Effector memory CD8-positive, alpha-beta T cell (primary cell): ENCODE data around the gene APOLD1.
"Not testable (repeated sequence)": the region's sequence is repeated elsewhere in the genome, so short reads cannot be mapped to it uniquely, and the experiment has no call there.

ENCODE experiments used
- ATAC-seq: fragments of 150-1000 bp; cut with Tn5 transposase; replicated peaks from 2 replicates; pipeline ENCODE4 v1.10.0; 2021; ENCODE audit warnings: mild to moderate bottlenecking, moderate library complexity
- DNase-seq, 3 experiments: peaks; one replicate each; pipeline ENCODE4 v3.0.0; 2021
- H3K27ac Mint-ChIP-seq, 2 donors: one replicate each; pipeline ENCODE4 v1.8.0; 2022; ENCODE audit warnings: mild to moderate bottlenecking in 2 of 2, mixed read lengths in 2 of 2, moderate library complexity in 2 of 2
- H3K27me3 Mint-ChIP-seq, 2 donors: one replicate each; pipeline ENCODE4 v1.8.0; 2022; ENCODE audit warnings: mixed read lengths in 2 of 2
- H3K36me3 Mint-ChIP-seq: one replicate; pipeline ENCODE4 v1.8.0; 2022; ENCODE audit warnings: mild to moderate bottlenecking, moderate library complexity, mixed read lengths; ENCODE audit not compliant: insufficient read depth
- H3K4me1 Mint-ChIP-seq, 2 donors: one replicate each; pipeline ENCODE4 v1.8.0; 2022; ENCODE audit warnings: low read depth in 2 of 2, mixed read lengths in 2 of 2
- H3K4me3 Mint-ChIP-seq, 2 donors: one replicate each; pipeline ENCODE4 v1.8.0; 2022; ENCODE audit warnings: mild to moderate bottlenecking in 2 of 2, mixed read lengths in 2 of 2, moderate library complexity in 2 of 2
- H3K9me3 Mint-ChIP-seq, 2 donors: one replicate each; pipeline ENCODE4 v1.8.0; 2022; ENCODE audit warnings: mixed read lengths in 2 of 2
- total RNA-seq, 9 experiments: gene quantifications; one replicate each; lab custom pipeline; 2026; lab: John Stamatoyannopoulos, UW

The APOLD1 gene
- total RNA-seq: 3.0 to 12.8 (median 4.5) reads per million in 9 experiments

GRCh38 chr12:12784911-12785814 is at the start of gene APOLD1:
Gene APOLD1, plus strand, starts transcription at chr12:12785659. Its CDS starts 33 bp downstream, at chr12:12785692.
- H3K4me1 Mint-ChIP-seq: peaks cover 7 to 11% of the 10 kb centered on the region in 2 donors
- H3K27ac Mint-ChIP-seq: peak within 1 kb of the TSS in 1 of 2 donors; percentile 72
- H3K9me3 Mint-ChIP-seq: no peaks in the 10 kb centered on the region
- peaks cover 8% of the 10 kb centered on the region for H3K36me3 Mint-ChIP-seq
- no peak for ATAC-seq
- peak within 1 kb of the TSS; percentile 85 for H3K4me3 Mint-ChIP-seq
- DNase-seq: no peak
- no peaks in the 10 kb centered on the region for H3K27me3 Mint-ChIP-seq

- H3K9me3 Mint-ChIP-seq: no peaks in the 10 kb centered on the region
- DNase-seq (peak; percentile 48 to 64 (median 53)), ATAC-seq (peak; percentile 93)
- peak overlapping the region; percentile 71 to 81 for H3K4me3 Mint-ChIP-seq
- H3K27ac Mint-ChIP-seq: peak overlapping the region; percentile 90 to 95
- peaks cover 7% of the 10 kb centered on the region for H3K36me3 Mint-ChIP-seq
- peaks cover 19 to 30% of the 10 kb centered on the region in 2 donors for H3K4me1 Mint-ChIP-seq
- no peaks in the 10 kb centered on the region for H3K27me3 Mint-ChIP-seq
These were observed 48.4 kb upstream of the APOLD1 start for GRCh38 chr12:12736759-12737676.

- not testable (repeated sequence) for H3K4me3 Mint-ChIP-seq, H3K9me3 Mint-ChIP-seq, H3K27me3 Mint-ChIP-seq, H3K36me3 Mint-ChIP-seq, ATAC-seq, DNase-seq
- peak overlapping the region in 1 of 2 donors; percentile 47 for H3K27ac Mint-ChIP-seq
- peaks cover 19 to 35% of the 10 kb centered on the region in 2 donors for H3K4me1 Mint-ChIP-seq
These were observed 47.3 kb upstream of the APOLD1 start for GRCh38 chr12:12738152-12738551.

GRCh38 chr12:12741660-12742059 is 43.8 kb upstream of the APOLD1 start:
- H3K36me3 Mint-ChIP-seq: peaks cover 6% of the 10 kb centered on the region
- H3K27ac Mint-ChIP-seq: peak overlapping the region in 1 of 2 donors; percentile 84
- no peak overlapping the region for H3K4me3 Mint-ChIP-seq
- H3K27me3 Mint-ChIP-seq: no peaks in the 10 kb centered on the region
- no peaks in the 10 kb centered on the region for H3K9me3 Mint-ChIP-seq
- peaks cover 6 to 18% of the 10 kb centered on the region in 2 donors for H3K4me1 Mint-ChIP-seq
- DNase-seq (no peak), ATAC-seq (no peak)

GRCh38 chr12:12744546-12745305 is 40.7 kb upstream of the APOLD1 start:
- Mint-ChIP-seq H3K9me3 (no peaks in the 10 kb centered on the region), H3K27ac (no peak overlapping the region), H3K4me3 (no peak overlapping the region), H3K36me3 (peaks cover 4% of the 10 kb centered on the region), H3K4me1 (peaks cover 0 to 8% of the 10 kb centered on the region in 2 donors), H3K27me3 (no peaks in the 10 kb centered on the region)
- DNase-seq (no peak), ATAC-seq (no peak)

- ATAC-seq (no peak), DNase-seq (no peak)
- Mint-ChIP-seq H3K9me3 (no peaks in the 10 kb centered on the region), H3K4me1 (peaks cover 0 to 8% of the 10 kb centered on the region in 2 donors), H3K27ac (no peak overlapping the region), H3K36me3 (no peaks in the 10 kb centered on the region), H3K4me3 (no peak overlapping the region), H3K27me3 (no peaks in the 10 kb centered on the region)
These were observed 39.8 kb upstream of the APOLD1 start for GRCh38 chr12:12745576-12746211.

GRCh38 chr12:12747278-12747677 is 38.2 kb upstream of the APOLD1 start:
- Mint-ChIP-seq H3K4me3 (no peak overlapping the region), H3K27ac (peak overlapping the region in 1 of 2 donors; percentile 11), H3K4me1 (peaks cover 0 to 4% of the 10 kb centered on the region in 2 donors), H3K27me3 (no peaks in the 10 kb centered on the region), H3K9me3 (no peaks in the 10 kb centered on the region), H3K36me3 (no peaks in the 10 kb centered on the region)
- DNase-seq (no peak), ATAC-seq (no peak)

GRCh38 chr12:12748044-12748443 is 37.4 kb upstream of the APOLD1 start:
- no peak for ATAC-seq
- peaks cover 0 to 2% of the 10 kb centered on the region in 2 donors for H3K4me1 Mint-ChIP-seq
- peak overlapping the region in 1 of 2 donors; percentile 11 for H3K27ac Mint-ChIP-seq
- no peaks in the 10 kb centered on the region for H3K9me3 Mint-ChIP-seq
- no peaks in the 10 kb centered on the region for H3K36me3 Mint-ChIP-seq
- DNase-seq: no peak
- H3K27me3 Mint-ChIP-seq: no peaks in the 10 kb centered on the region
- no peak overlapping the region for H3K4me3 Mint-ChIP-seq

GRCh38 chr12:12749433-12749832 is 36.0 kb upstream of the APOLD1 start:
- Mint-ChIP-seq H3K27me3 (no peaks in the 10 kb centered on the region), H3K27ac (no peak overlapping the region), H3K4me1 (no peaks in the 10 kb centered on the region), H3K9me3 (no peaks in the 10 kb centered on the region), H3K4me3 (no peak overlapping the region), H3K36me3 (no peaks in the 10 kb centered on the region)
- DNase-seq (no peak), ATAC-seq (no peak)

- Mint-ChIP-seq H3K4me1 (no peaks in the 10 kb centered on the region), H3K4me3 (no peak overlapping the region), H3K27ac (no peak overlapping the region), H3K27me3 (no peaks in the 10 kb centered on the region), H3K9me3 (no peaks in the 10 kb centered on the region), H3K36me3 (no peaks in the 10 kb centered on the region)
- DNase-seq: no peak
- ATAC-seq: no peak
These were observed 29.5 kb upstream of the APOLD1 start for GRCh38 chr12:12755923-12756322.

- ATAC-seq (no peak), DNase-seq (no peak)
- Mint-ChIP-seq H3K27me3 (no peaks in the 10 kb centered on the region), H3K4me1 (no peaks in the 10 kb centered on the region), H3K4me3 (no peak overlapping the region), H3K36me3 (no peaks in the 10 kb centered on the region), H3K9me3 (no peaks in the 10 kb centered on the region), H3K27ac (no peak overlapping the region)
These were observed 28.3 kb upstream of the APOLD1 start for GRCh38 chr12:12757121-12757520.

- H3K4me1 Mint-ChIP-seq: no peaks in the 10 kb centered on the region
- DNase-seq: no peak
- no peak for ATAC-seq
- H3K4me3 Mint-ChIP-seq: no peak overlapping the region
- no peak overlapping the region for H3K27ac Mint-ChIP-seq
- H3K9me3 Mint-ChIP-seq: no peaks in the 10 kb centered on the region
- H3K36me3 Mint-ChIP-seq: no peaks in the 10 kb centered on the region
- no peaks in the 10 kb centered on the region for H3K27me3 Mint-ChIP-seq
These were observed 26.1 kb upstream of the APOLD1 start for GRCh38 chr12:12759234-12759915.
